ENCODE results near the gene MVB12B. TPM values are rescaled to one million over a fixed set of nuclear protein-coding genes. Genes with fewer than 3 reads are reported as not detected.

The MVB12B gene
- total and polyA plus RNA-seq, 2 of the 8 experiments (the other 6 are each of a cell fraction or from before 2014, with no cell fraction given): 2.6 to 5.0 TPM

- TF ChIP-seq BACH1 (IDR thresholded peaks at IDR 0.05; ENCODE audit: low read length): no peak
- TF ChIP-seq RAD21 (IDR thresholded peaks at IDR 0.05 in 1 of 2, conservative IDR thresholded peaks at IDR 0.05 in 1 of 2; ENCODE audit: low read depth in 2 of 2, low read length in 2 of 2): no peak
- TF ChIP-seq NRF1 (IDR thresholded peaks at IDR 0.05; ENCODE audit: low read depth, low read length): no peak
Measured at GRCh38 chr9:126532951-126533925, 206.6 kb downstream of the MVB12B start (continued).
